HepG2 (cell line): ENCODE measurements around the gene CD96. TPM values are rescaled to one million over a fixed set of nuclear protein-coding genes. Genes with fewer than 3 reads are reported as not detected.

Source experiments
- ATAC-seq: fragments of 200-7000 bp; cut with Tn5 transposase; 3 replicates; pipeline ENCODE4 v1.9.1; 2020; ENCODE audit warnings: mild to moderate bottlenecking, moderate library complexity
- BruUV-seq: library from RNA; stranded (reverse); fragments of 400-500 nt; replicated peaks from 2 replicates; lab custom pipeline; 2021; lab: Mats Ljungman, UMichigan
- CTCF ChIA-PET: fragments of 300-600 bp; formaldehyde crosslinking; extraction: SDS; loops from one replicate; lab custom pipeline; 2021; ENCODE audit warnings: low total read pairs, inconsistent platforms, low intra/inter-chr PET ratio; lab: Yijun Ruan, JAX
- POLR2A ChIA-PET: fragments of 350-600 bp; sonication (Branson Sonifier 250); formaldehyde crosslinking; loops from one replicate; lab custom pipeline; 2020; ENCODE audit warnings: antibody characterized with exemption, inconsistent platforms; lab: Yijun Ruan, JAX
- DNase-seq: peaks from one replicate; pipeline ENCODE4 v3.0.0-alpha.2; 2015; ENCODE audit warnings: low spot score
- FAIRE-seq: peaks from 3 replicates; lab custom pipeline; 2011; peaks lifted over from hg19 to GRCh38; lab: Jason Lieb, UNC
- H2AFZ ChIP-seq: one replicate; pipeline ENCODE4 v1.6.1; 2011; ENCODE audit warnings: low read length, inconsistent platforms
- H3K27ac ChIP-seq: fragments of 300-600 bp; 3 replicates; pipeline ENCODE4 v1.8.0; 2011; ENCODE audit warnings: mixed run types, mild to moderate bottlenecking, mixed read lengths, low read length, inconsistent platforms; ENCODE audit not compliant: insufficient read depth; ENCODE audit errors: extremely low read length
- H3K27me3 ChIP-seq, 2 experiments: fragments of 200-600 bp in 1 of 2; 2 replicates in 1 of 2; 3 replicates in 1 of 2; pipeline versions ENCODE4 v1.6.0 to v1.8.0; 2011; ENCODE audit warnings: low read length in 2 of 2, mild to moderate bottlenecking in 2 of 2, moderate library complexity in 2 of 2, inconsistent platforms in 1 of 2; ENCODE audit not compliant: insufficient read depth in 2 of 2, control insufficient read depth in 1 of 2
- H3K36me3 ChIP-seq, 2 experiments: fragments of 200-600 bp in 1 of 2; replicated peaks in 1 of 2; 2 replicates in 1 of 2; 3 replicates in 1 of 2; pipeline versions ENCODE4 v1.5.1 to v1.8.0; 2011; ENCODE audit warnings: low read length in 2 of 2, inconsistent platforms in 1 of 2; ENCODE audit not compliant: insufficient read depth in 2 of 2, control insufficient read depth in 1 of 2
- H3K4me1 ChIP-seq: 2 replicates; pipeline ENCODE4 v1.5.1; 2012; ENCODE audit warnings: low read length, inconsistent platforms; ENCODE audit not compliant: insufficient read depth
- H3K4me2 ChIP-seq: 2 replicates; pipeline ENCODE4 v1.6.0; 2011; ENCODE audit warnings: low read depth, low read length, inconsistent platforms
- H3K4me3 ChIP-seq, 3 experiments: fragments of 200-600 bp in 1 of 3; sonication (generic), shearing (Covaris generic) in 1 of 3; replicated peaks in 1 of 3; 2 replicates each; pipeline ENCODE4 v1.5.1; 2011 to 2016; ENCODE audit warnings: low read length in 3 of 3, inconsistent platforms in 2 of 3, low read depth in 2 of 3, mild to moderate bottlenecking in 2 of 3, control low read depth in 1 of 3, mixed read lengths in 1 of 3; ENCODE audit not compliant: insufficient read depth in 1 of 3
- H3K79me2 ChIP-seq: one replicate; pipeline ENCODE4 v1.6.1; 2011; ENCODE audit warnings: low read length, inconsistent platforms; ENCODE audit not compliant: insufficient read depth
- H3K9ac ChIP-seq: 2 replicates; pipeline ENCODE4 v1.6.0; 2011; ENCODE audit warnings: mild to moderate bottlenecking, low read depth, low read length, inconsistent platforms; ENCODE audit not compliant: insufficient read depth
- H3K9me3 ChIP-seq: 2 replicates; pipeline ENCODE4 v1.5.1; 2012; ENCODE audit warnings: mild to moderate bottlenecking, low read length
- H4K20me1 ChIP-seq: 2 replicates; pipeline ENCODE4 v1.6.0; 2011; ENCODE audit warnings: inconsistent platforms, mild to moderate bottlenecking, low read length, moderate library complexity; ENCODE audit not compliant: insufficient read depth
- KLF16 ChIP-seq, 2 experiments: sonication (generic) in 1 of 2; formaldehyde crosslinking in 1 of 2; IDR thresholded peaks; 2 replicates each; pipeline versions ENCODE4 v1.6.1 to v1.8.0; 2016 to 2023; ENCODE audit warnings: missing genetic modification reagents in 2 of 2, missing compliant biosample characterization in 1 of 2
- NR2F6 ChIP-seq, 2 experiments: IDR thresholded peaks; 2 replicates each; pipeline ENCODE4 v1.6.1; 2016; ENCODE audit warnings: antibody characterized with exemption in 1 of 2, mild to moderate bottlenecking in 1 of 2
- RAD21 ChIP-seq: fragments of 450-650 bp; formaldehyde crosslinking; IDR thresholded peaks from 2 replicates; pipeline ENCODE4 v1.5.0; 2020; ENCODE audit warnings: mild to moderate bottlenecking
- SMC3 ChIP-seq: IDR thresholded peaks from 2 replicates; pipeline ENCODE4 v1.6.1; 2011; ENCODE audit warnings: low read length, improper control_type of control experiment
- STAG1 ChIP-seq: sonication (generic); formaldehyde crosslinking; IDR thresholded peaks from 2 replicates; pipeline ENCODE4 v1.4.0; 2020; ENCODE audit warnings: missing genetic modification reagents
- WGBS: methylation state at CpG from one replicate; pipeline ENCODE4 v1.1.6; 2017; ENCODE audit warnings: low lambda C conversion rate; 5-methylcytosine and 5-hydroxymethylcytosine counted together
- in situ Hi-C: cut with HindIII; loops from 2 replicates; pipeline ENCODE4 v1.10.0; 2017; ENCODE audit warnings: low pct_unique_long_range_greater_than_20kb; ENCODE audit not compliant: extremely low pct_ligation_motif_present
- intact Hi-C: fragments of 100-400 bp; cut with micrococcal nuclease; formaldehyde crosslinking; loops from one replicate; pipeline ENCODE4 v1.10.0; 2022; ENCODE audit not compliant: unreplicated experiment
- polyA plus RNA-seq, 8 experiments: library from polyadenylated mRNA; depleted of rRNA in 3 of 8; stranded (reverse) in 7 of 8; unstranded in 1 of 8; fragments of >200 nt; fragmentation: Illumina TruSeq in 4 of 8; extraction: Trizol in 4 of 8; gene quantifications; 2 replicates each; pipeline versions ENCODE4 v1.2.1 to v1.2.3, GENCODE V29; 2011 to 2016; ENCODE audit warnings: low read depth in 4 of 8, missing spikeins in 1 of 8, mixed read lengths in 1 of 8; ENCODE audit not compliant: insufficient read depth in 1 of 8
- total RNA-seq, 5 experiments: library from RNA; depleted of rRNA; stranded (reverse); fragments of >200 nt; fragmentation: Illumina TruSeq; extraction: Trizol; gene quantifications; 2 replicates each; pipeline ENCODE4 v1.2.3, GENCODE V29; 2016; ENCODE audit warnings: low read depth in 1 of 5
- TF ChIP-seq, protein P1 (sequence below): sonication (generic); formaldehyde crosslinking; IDR thresholded peaks from 2 replicates; pipeline ENCODE4 v1.5.0; 2020; ENCODE audit warnings: mild to moderate bottlenecking, missing genetic modification reagents, moderate library complexity
- TF ChIP-seq, protein P2 (sequence below): IDR thresholded peaks from 2 replicates; pipeline ENCODE4 v1.6.1; 2012; ENCODE audit warnings: low read depth, low read length, improper control_type of control experiment

CD96 gene
- total and polyA plus RNA-seq, 2 of the 13 experiments (the other 11 are each of a cell fraction or from before 2014, with no cell fraction given): not detected

DNA sequence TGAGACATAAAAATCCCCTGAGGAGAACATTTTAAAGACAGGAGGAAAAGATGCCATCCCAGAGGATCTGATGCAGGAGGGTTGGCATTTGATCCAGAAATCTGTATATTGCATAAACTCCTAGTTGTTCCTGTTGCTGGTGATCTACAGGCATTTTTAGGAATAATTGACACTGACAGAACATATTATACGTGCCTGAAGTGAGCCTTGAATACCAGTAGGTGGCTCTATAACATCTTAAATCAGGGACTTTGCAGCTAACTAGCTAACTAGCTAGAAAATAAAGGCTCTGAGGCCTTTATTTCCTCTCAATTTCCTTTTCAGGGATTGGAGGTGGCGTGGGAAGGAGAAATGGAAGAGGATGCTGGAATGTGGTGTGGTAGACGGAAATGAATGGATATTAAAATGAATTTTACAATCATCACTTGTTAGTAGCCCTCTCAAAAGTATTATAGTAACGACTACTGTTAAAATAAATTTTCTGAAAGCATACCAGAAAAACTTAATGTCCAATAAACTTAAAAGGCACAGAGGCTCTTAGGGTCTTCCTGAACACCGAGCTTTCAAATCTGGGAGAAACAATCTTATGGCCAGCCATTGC lies 127.0 kb downstream of the CD96 start:
- Histone ChIP-seq H3K4me1 (peaks cover 10% of the 10 kb centered on the region), H3K4me3 (no peak overlapping the region), H3K4me2 (no peak overlapping the region), H2AFZ (no peak overlapping the region), H3K27ac (no peak overlapping the region), H3K9me3 (no peaks in the 10 kb centered on the region), H4K20me1 (no peaks in the 10 kb centered on the region), H3K36me3 (no peaks in the 10 kb centered on the region), H3K79me2 (no peaks in the 10 kb centered on the region), H3K27me3 (no peaks in the 10 kb centered on the region; a peak in 1 of 5 replicates), H3K9ac (no peak overlapping the region)
- FAIRE-seq (peak; percentile 64), ATAC-seq (peak; percentile 79), DNase-seq (peak; percentile 50)
- ChIA-PET POLR2A (interaction anchor here (0.6 to 1.0 kb wide), 2 partner anchors 47 to 310 kb away, joined by 3 read pairs; partner anchors contain the start of gene ABHD10), CTCF (interaction anchor here (1.3 to 3.2 kb wide), 5 partner anchors 23 to 344 kb away, joined by 5 to 48 read pairs (median 9); no protein-coding TSS in a partner anchor)
- intact Hi-C loops (loop anchor here (1.0 kb wide), 4 partner anchors 22 to 344 kb away; no protein-coding TSS in a partner anchor), in situ Hi-C loops (no loop called here)
- TF ChIP-seq, protein P1, sequence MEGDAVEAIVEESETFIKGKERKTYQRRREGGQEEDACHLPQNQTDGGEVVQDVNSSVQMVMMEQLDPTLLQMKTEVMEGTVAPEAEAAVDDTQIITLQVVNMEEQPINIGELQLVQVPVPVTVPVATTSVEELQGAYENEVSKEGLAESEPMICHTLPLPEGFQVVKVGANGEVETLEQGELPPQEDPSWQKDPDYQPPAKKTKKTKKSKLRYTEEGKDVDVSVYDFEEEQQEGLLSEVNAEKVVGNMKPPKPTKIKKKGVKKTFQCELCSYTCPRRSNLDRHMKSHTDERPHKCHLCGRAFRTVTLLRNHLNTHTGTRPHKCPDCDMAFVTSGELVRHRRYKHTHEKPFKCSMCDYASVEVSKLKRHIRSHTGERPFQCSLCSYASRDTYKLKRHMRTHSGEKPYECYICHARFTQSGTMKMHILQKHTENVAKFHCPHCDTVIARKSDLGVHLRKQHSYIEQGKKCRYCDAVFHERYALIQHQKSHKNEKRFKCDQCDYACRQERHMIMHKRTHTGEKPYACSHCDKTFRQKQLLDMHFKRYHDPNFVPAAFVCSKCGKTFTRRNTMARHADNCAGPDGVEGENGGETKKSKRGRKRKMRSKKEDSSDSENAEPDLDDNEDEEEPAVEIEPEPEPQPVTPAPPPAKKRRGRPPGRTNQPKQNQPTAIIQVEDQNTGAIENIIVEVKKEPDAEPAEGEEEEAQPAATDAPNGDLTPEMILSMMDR (CRISPR knock-in tag): peak; percentile 81
- TF ChIP-seq STAG1 (CRISPR knock-in tag) (peak; percentile 84), RAD21 (CRISPR knock-in tag) (peak; percentile 75), NR2F6 (IDR thresholded peaks at IDR 0.05) (no peak), NR2F6 (CRISPR knock-in tag; IDR thresholded peaks at IDR 0.05) (no peak), SMC3 (peak; percentile 75), KLF16 (CRISPR knock-in tag; IDR thresholded peaks at IDR 0.05) (no peak)
- TF ChIP-seq, protein P2, sequence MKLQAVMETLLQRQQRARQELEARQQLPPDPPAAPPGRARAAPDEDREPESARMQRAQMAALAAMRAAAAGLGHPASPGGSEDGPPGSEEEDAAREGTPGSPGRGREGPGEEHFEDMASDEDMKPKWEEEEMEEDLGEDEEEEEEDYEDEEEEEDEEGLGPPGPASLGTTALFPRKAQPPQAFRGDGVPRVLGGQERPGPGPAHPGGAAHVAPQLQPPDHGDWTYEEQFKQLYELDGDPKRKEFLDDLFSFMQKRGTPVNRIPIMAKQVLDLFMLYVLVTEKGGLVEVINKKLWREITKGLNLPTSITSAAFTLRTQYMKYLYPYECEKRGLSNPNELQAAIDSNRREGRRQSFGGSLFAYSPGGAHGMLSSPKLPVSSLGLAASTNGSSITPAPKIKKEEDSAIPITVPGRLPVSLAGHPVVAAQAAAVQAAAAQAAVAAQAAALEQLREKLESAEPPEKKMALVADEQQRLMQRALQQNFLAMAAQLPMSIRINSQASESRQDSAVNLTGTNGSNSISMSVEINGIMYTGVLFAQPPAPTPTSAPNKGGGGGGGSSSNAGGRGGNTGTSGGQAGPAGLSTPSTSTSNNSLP: peak; percentile 12; the same call in 1 of the 2 replicates
- no TSS peak for BruUV-seq
- 21% methylated on average over 5 of the region's 5 CpGs for WGBS
